Stimulated activated CD8-positive, alpha-beta memory T cell treated with anti-CD3 and anti-CD28 coated beads, Interleukin-15, amount 100 ng/mL, for 1 hour (primary cell): ENCODE data around the gene SLF2.

Source experiments
- DNase-seq: peaks from one replicate; pipeline ENCODE4 v3.0.0-alpha.2; 2020; ENCODE audit warnings: low read depth

Gene SLF2

GRCh38 chr10:101000127-101000914 is 87.6 kb downstream of the SLF2 start:
- no peak for DNase-seq

GRCh38 chr10:101000915-101001658 is 88.3 kb downstream of the SLF2 start:
- DNase-seq = no peak

GRCh38 chr10:101001659-101002035 is 88.9 kb downstream of the SLF2 start:
- DNase-seq = no peak

GRCh38 chr10:101002456-101002855 is 89.7 kb downstream of the SLF2 start:
- no peak for DNase-seq

GRCh38 chr10:101003639-101004206 is 91.0 kb downstream of the SLF2 start:
- DNase-seq = no peak

GRCh38 chr10:101005361-101005760 is 92.6 kb downstream of the SLF2 start:
- DNase-seq = no peak

- DNase-seq = no peak
Observed at GRCh38 chr10:101005869-101006567, 93.3 kb downstream of the SLF2 start.

GRCh38 chr10:101006593-101007098 is 93.9 kb downstream of the SLF2 start:
- DNase-seq = no peak

GRCh38 chr10:101007099-101007711 is 94.4 kb downstream of the SLF2 start:
- no peak for DNase-seq

GRCh38 chr10:101007915-101008822 is 95.4 kb downstream of the SLF2 start:
- DNase-seq = no peak

GRCh38 chr10:101008823-101009423 is 96.2 kb downstream of the SLF2 start:
- DNase-seq = no peak

GRCh38 chr10:101010329-101010728 is 97.6 kb downstream of the SLF2 start:
- no peak for DNase-seq

GRCh38 chr10:101011517-101012423 is 99.0 kb downstream of the SLF2 start:
- DNase-seq = no peak

- peak; percentile 59 for DNase-seq
Observed at GRCh38 chr10:101012525-101013364, 100.0 kb downstream of the SLF2 start.

- no peak for DNase-seq
Observed at GRCh38 chr10:101013365-101013825, 100.6 kb downstream of the SLF2 start.

- DNase-seq = peak; percentile 65
Observed at GRCh38 chr10:101014230-101014884, 101.6 kb downstream of the SLF2 start.
